Astrocyte of the cerebellum (primary cell): Measurements from ENCODE around the gene CLK1.

Experiments
- DNase-seq: peaks from one replicate; pipeline ENCODE4 v3.0.0-alpha.2; 2011; ENCODE audit warnings: low read depth
- H3K4me3 ChIP-seq: 2 replicates; pipeline ENCODE4 v1.5.1; 2011; ENCODE audit warnings: mild to moderate bottlenecking, low read depth, low read length, moderate library complexity
- in situ Hi-C: cut with HindIII; loops from 2 replicates; pipeline ENCODE4 v1.10.0; 2017; ENCODE audit warnings: low sequenced_read_pairs
- TF ChIP-seq, protein P1 (sequence below): IDR thresholded peaks from 2 replicates; pipeline ENCODE4 v1.5.1; 2012; ENCODE audit warnings: low read length, low read depth, moderate library complexity, mild to moderate bottlenecking; ENCODE audit errors: missing control alignments

The CLK1 gene

DNA sequence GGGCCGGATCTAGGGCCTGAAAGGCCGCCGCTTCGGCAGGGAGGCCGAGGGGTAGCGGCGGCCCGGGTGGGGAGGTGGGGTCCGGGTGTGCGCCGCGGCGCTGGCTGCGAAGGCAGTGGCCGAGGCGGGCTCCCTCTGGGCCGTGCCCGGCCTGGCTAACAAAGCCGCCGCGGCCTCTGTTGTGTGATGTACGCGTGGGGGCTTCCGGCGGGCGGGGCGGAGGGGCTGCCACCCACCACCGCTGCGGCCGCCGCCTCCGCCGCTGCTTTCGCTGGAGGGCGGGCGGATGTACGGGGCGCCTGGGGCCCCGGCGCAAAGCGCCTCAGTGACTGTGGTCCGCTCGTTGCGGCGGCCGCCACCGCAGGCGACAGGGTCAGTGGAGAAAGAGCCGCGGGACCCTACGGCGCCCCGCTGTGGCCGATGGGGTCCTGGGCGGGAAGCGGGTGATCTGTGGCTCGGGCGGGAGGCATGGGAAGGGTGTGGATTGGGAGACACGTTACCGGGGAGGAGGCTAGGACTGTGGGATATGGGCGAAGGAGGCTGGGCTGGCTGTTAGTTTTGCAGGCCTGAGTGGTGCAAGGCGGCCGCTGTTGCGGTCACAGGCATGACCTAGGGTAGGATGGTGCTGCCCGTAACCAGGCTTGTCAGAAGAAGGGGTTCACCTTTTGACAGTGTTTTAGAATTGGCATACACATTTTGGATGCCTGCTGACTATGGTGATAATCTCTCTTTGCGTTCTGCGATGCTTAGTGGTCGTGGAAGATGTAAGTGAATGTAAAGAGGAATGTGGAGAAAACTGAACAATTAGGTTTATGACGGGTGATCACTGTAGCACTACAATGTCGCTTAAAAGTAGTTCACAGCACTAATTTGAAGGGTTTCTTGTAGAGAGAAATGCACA is 52.1 kb downstream of the CLK1 start:
- TF ChIP-seq, protein P1, sequence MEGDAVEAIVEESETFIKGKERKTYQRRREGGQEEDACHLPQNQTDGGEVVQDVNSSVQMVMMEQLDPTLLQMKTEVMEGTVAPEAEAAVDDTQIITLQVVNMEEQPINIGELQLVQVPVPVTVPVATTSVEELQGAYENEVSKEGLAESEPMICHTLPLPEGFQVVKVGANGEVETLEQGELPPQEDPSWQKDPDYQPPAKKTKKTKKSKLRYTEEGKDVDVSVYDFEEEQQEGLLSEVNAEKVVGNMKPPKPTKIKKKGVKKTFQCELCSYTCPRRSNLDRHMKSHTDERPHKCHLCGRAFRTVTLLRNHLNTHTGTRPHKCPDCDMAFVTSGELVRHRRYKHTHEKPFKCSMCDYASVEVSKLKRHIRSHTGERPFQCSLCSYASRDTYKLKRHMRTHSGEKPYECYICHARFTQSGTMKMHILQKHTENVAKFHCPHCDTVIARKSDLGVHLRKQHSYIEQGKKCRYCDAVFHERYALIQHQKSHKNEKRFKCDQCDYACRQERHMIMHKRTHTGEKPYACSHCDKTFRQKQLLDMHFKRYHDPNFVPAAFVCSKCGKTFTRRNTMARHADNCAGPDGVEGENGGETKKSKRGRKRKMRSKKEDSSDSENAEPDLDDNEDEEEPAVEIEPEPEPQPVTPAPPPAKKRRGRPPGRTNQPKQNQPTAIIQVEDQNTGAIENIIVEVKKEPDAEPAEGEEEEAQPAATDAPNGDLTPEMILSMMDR: peak; percentile 15
- H3K4me3 ChIP-seq: peak overlapping the region; percentile 78
- DNase-seq: no peak
- in situ Hi-C loops: no loop called here

GRCh38 chr2:200811333-200812121 is 52.9 kb downstream of the CLK1 start, which contains the start of gene BZW1:
Gene BZW1 (plus strand): TSS chr2:200811910. CDS start chr2:200813218, 1,308 bp downstream.
- H3K4me3 ChIP-seq: peak within 1 kb of the TSS; percentile 78
- in situ Hi-C loops: no loop called here
- TF ChIP-seq, protein P1: no peak
- DNase-seq: peak; percentile 92

GRCh38 chr2:200810998-200811332 is 53.5 kb downstream of the CLK1 start:
- peak overlapping the region; percentile 78 for H3K4me3 ChIP-seq
- DNase-seq: no peak
- in situ Hi-C loops: no loop called here
- TF ChIP-seq, protein P1: no peak

- DNase-seq: no peak
- TF ChIP-seq, protein P1: no peak
- in situ Hi-C loops: no loop called here
- peak overlapping the region; percentile 78 for H3K4me3 ChIP-seq
Observed at GRCh38 chr2:200810252-200810997, 54.0 kb downstream of the CLK1 start.

DNA sequence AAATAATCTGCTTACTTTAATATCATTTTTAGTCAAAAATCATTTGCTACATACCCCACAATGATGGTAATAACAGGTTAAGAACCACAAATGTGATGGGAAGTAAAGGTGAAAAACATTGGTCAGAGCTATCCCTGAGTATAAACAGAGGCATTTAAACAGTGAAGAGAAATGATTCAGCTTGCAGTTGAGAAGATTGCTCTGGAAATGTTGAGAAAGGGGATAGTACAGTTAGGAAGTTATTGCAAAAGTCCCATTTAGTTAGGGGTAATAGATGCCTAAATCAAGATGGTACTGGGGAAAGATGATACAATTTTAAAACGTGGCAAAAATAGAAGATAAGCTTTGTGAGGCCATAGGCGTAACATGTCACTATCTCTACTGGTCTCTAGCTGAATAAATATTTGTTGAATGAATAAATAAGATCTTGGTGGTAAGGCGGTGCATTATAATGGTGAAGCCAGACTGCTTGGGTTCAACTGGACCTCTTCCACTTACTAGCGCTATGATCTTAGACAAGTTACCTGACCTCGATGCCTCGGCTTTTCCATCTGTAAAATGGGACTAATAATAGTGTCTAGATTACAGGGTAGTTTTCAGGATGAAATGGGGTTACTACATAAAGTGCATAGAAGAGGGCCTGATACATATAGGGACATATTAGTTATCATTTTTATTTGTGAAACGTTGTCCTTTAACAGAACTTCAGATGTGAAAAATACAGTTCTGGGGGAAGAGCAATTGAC is 54.8 kb downstream of the CLK1 start:
- no peak overlapping the region for H3K4me3 ChIP-seq
- in situ Hi-C loops: no loop called here
- no peak for DNase-seq
- TF ChIP-seq, protein P1: no peak
